OCI-LY7 (cell line): ENCODE results near the gene LRIG3. TPM values are rescaled to one million over a fixed set of nuclear protein-coding genes. Genes with fewer than 3 reads are reported as not detected.

Experiments used
- BruUV-seq: library from RNA; stranded (reverse); fragments of 400-500 nt; replicated peaks from 2 replicates; lab custom pipeline; 2021; lab: Mats Ljungman, UMichigan
- CTCF ChIA-PET: fragments of 300-600 bp; sonication (Branson Sonifier 250); formaldehyde crosslinking; loops from one replicate; lab custom pipeline; 2022; ENCODE audit warnings: antibody characterized with exemption; ENCODE audit not compliant: unreplicated experiment; lab: Charles Lee
- POLR2A ChIA-PET: fragments of 300-600 bp; sonication (Branson Sonifier 250); formaldehyde crosslinking; loops from one replicate; lab custom pipeline; 2022; ENCODE audit warnings: antibody characterized with exemption; lab: Charles Lee
- DNase-seq: peaks from one replicate; pipeline ENCODE4 v3.0.0-alpha.2; 2015; ENCODE audit warnings: low spot score
- H2AFZ ChIP-seq: fragments of 200-600 bp; sonication (generic), shearing (Covaris generic); 2 replicates; pipeline ENCODE4 v1.6.1; 2014; ENCODE audit warnings: mild to moderate bottlenecking, antibody characterized with exemption, low read length, moderate library complexity
- H3K27ac ChIP-seq: fragments of 200-600 bp; sonication (generic); 2 replicates; pipeline ENCODE4 v1.5.1; 2014; ENCODE audit warnings: mixed run types, low read depth, mild to moderate bottlenecking, moderate library complexity, low read length, inconsistent platforms; ENCODE audit not compliant: poor library complexity, severe bottlenecking
- H3K36me3 ChIP-seq: fragments of 200-600 bp; sonication (generic); 2 replicates; pipeline ENCODE4 v1.6.1; 2014; ENCODE audit warnings: mild to moderate bottlenecking, antibody characterized with exemption, low read length, moderate library complexity, mixed read lengths; ENCODE audit not compliant: insufficient read depth
- H3K4me1 ChIP-seq: fragments of 200-600 bp; sonication (generic); 2 replicates; pipeline ENCODE4 v1.5.1; 2014; ENCODE audit warnings: mild to moderate bottlenecking, low read length; ENCODE audit not compliant: insufficient read depth, poor library complexity, severe bottlenecking
- H3K4me2 ChIP-seq: fragments of 200-600 bp; sonication (generic); 2 replicates; pipeline ENCODE4 v1.6.1; 2014; ENCODE audit warnings: mild to moderate bottlenecking, low read length
- H3K4me3 ChIP-seq: fragments of 200-600 bp; sonication (generic); 2 replicates; pipeline ENCODE4 v1.5.1; 2014; ENCODE audit warnings: mild to moderate bottlenecking, low read depth, low read length; ENCODE audit not compliant: poor library complexity, severe bottlenecking
- H3K79me2 ChIP-seq: fragments of 200-600 bp; sonication (generic); 2 replicates; pipeline ENCODE4 v1.6.1; 2016; ENCODE audit warnings: low read depth, mild to moderate bottlenecking, low read length, moderate library complexity, mixed read lengths; ENCODE audit not compliant: insufficient read depth
- H3K9me2 ChIP-seq: fragments of 200-600 bp; sonication (generic); 2 replicates; pipeline ENCODE4 v1.6.1; 2016; ENCODE audit warnings: mild to moderate bottlenecking, low read length, mixed read lengths; ENCODE audit not compliant: insufficient read depth
- H3K9me3 ChIP-seq: fragments of 200-600 bp; sonication (generic); 2 replicates; pipeline ENCODE4 v1.6.1; 2014; ENCODE audit warnings: mild to moderate bottlenecking, mixed run types, low read length, mixed read lengths
- H4K20me1 ChIP-seq: fragments of 200-600 bp; sonication (generic); 2 replicates; pipeline ENCODE4 v1.6.1; 2014; ENCODE audit warnings: mild to moderate bottlenecking, antibody characterized with exemption, low read length, moderate library complexity, mixed read lengths; ENCODE audit not compliant: insufficient read depth
- CTCF ChIP-seq: fragments of 200-600 bp; sonication (generic); conservative IDR thresholded peaks from 2 replicates; pipeline ENCODE4 v1.5.1; 2014; ENCODE audit warnings: mild to moderate bottlenecking, antibody characterized with exemption, low read length, moderate library complexity, mixed read lengths
- EZH2phosphoT487 ChIP-seq: fragments of 200-600 bp; sonication (generic); IDR thresholded peaks from 2 replicates; pipeline ENCODE4 v1.6.1; 2018; ENCODE audit warnings: low read depth, borderline replicate concordance, mild to moderate bottlenecking, mixed run types, antibody characterized with exemption, low read length, moderate library complexity, mixed read lengths
- intact Hi-C: fragments of 100-400 bp; cut with micrococcal nuclease; formaldehyde crosslinking; loops from one replicate; pipeline ENCODE4 v1.10.0; 2022; ENCODE audit not compliant: unreplicated experiment
- total RNA-seq, 2 experiments: library from RNA; depleted of rRNA in 1 of 2; stranded (reverse); fragments of >200 nt in 1 of 2; shearing (Covaris generic) in 1 of 2; gene quantifications; 2 replicates each; pipeline ENCODE4 v1.2.3, GENCODE V29; 2014 to 2022

LRIG3 gene
- total RNA-seq, 2 experiments from 2014 or later = not detected

- no TSS peak for BruUV-seq
- no peak overlapping the region for H3K4me3 ChIP-seq
- intact Hi-C loops = no loop called here
- H3K4me1 ChIP-seq = no peaks in the 10 kb centered on the region
- H2AFZ ChIP-seq = no peak overlapping the region
- no peak for DNase-seq
- no peaks in the 10 kb centered on the region for H3K9me2 ChIP-seq
- no peak overlapping the region for H3K4me2 ChIP-seq
- no peaks in the 10 kb centered on the region for H3K9me3 ChIP-seq
- H3K27ac ChIP-seq = no peak overlapping the region
- CTCF ChIA-PET = no interaction called here
- H4K20me1 ChIP-seq = no peaks in the 10 kb centered on the region
- TF ChIP-seq CTCF (no peak), EZH2phosphoT487 (no peak)
- POLR2A ChIA-PET = no interaction called here
- no peaks in the 10 kb centered on the region for H3K36me3 ChIP-seq
- H3K79me2 ChIP-seq = no peaks in the 10 kb centered on the region
Measured at GRCh38 chr12:58931518-58931917, 11.2 kb upstream of the LRIG3 start.

GRCh38 chr12:58930770-58931324 is 10.5 kb upstream of the LRIG3 start:
- CTCF ChIA-PET = no interaction called here
- no peak for DNase-seq

More at GRCh38 chr12:58930770-58931324, 10.5 kb upstream of the LRIG3 start:
- POLR2A ChIA-PET = no interaction called here
- H3K27ac ChIP-seq = no peak overlapping the region
- H3K36me3 ChIP-seq = no peaks in the 10 kb centered on the region
- no peaks in the 10 kb centered on the region for H3K9me3 ChIP-seq
- intact Hi-C loops = no loop called here
- no peaks in the 10 kb centered on the region for H3K79me2 ChIP-seq
- TF ChIP-seq EZH2phosphoT487 (no peak), CTCF (no peak)
- no TSS peak for BruUV-seq
- H2AFZ ChIP-seq = no peak overlapping the region
- H3K4me1 ChIP-seq = no peaks in the 10 kb centered on the region
- no peak overlapping the region for H3K4me2 ChIP-seq
- H3K4me3 ChIP-seq = no peak overlapping the region
- no peaks in the 10 kb centered on the region for H4K20me1 ChIP-seq
- H3K9me2 ChIP-seq = no peaks in the 10 kb centered on the region
